Measurements from ENCODE around the gene PRLHR.

The PRLHR gene

GRCh38 chr10:118581340-118581739 is 14.1 kb downstream of the PRLHR start:
- DNase-seq (ENCODE audit: insufficient read length, low spot score), result no peak
- TF ChIP-seq POU2F2 (IDR thresholded peaks at IDR 0.05; ENCODE audit: low read depth, low read length), result no peak
- no peak for TF ChIP-seq SPI1 (IDR thresholded peaks at IDR 0.05; ENCODE audit: low read depth, low read length)
- no peak for TF ChIP-seq POLR2AphosphoS5 (IDR thresholded peaks at IDR 0.05; ENCODE audit: low read depth, low read length)
- no peak for TF ChIP-seq POLR2A (IDR thresholded peaks at IDR 0.05; ENCODE audit: low read depth, low read length)
- no peak for TF ChIP-seq PAX5 (IDR thresholded peaks at IDR 0.05; ENCODE audit: insufficient read depth, low read length, severe bottlenecking)
- TF ChIP-seq TAF1 (IDR thresholded peaks at IDR 0.05; ENCODE audit: low read depth, low read length), result no peak
- no peak for FAIRE-seq

DNA sequence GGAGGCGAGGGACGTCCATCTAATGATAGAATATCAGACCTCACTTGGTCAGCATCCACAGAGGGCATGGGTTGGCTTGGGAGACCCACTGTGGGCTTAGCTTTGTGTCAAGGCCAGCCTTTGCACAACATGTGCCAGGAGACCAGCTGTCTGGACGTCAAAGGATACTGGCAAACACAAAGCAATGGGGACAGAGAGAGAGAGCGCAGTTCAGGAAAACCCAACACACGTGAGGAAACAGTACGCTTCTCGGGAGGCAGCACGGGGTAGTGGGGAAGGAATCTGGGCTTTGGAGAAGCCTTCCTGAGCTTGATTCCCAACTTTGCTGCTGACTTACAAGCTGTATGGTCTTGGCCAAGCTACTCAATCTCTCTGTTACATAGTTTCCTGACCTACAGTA is 14.7 kb downstream of the PRLHR start:
- TF ChIP-seq TAF1 (IDR thresholded peaks at IDR 0.05; ENCODE audit: low read depth, low read length) (no peak), SPI1 (IDR thresholded peaks at IDR 0.05; ENCODE audit: low read depth, low read length) (no peak), POLR2A (IDR thresholded peaks at IDR 0.05; ENCODE audit: low read depth, low read length) (no peak), POLR2AphosphoS5 (IDR thresholded peaks at IDR 0.05; ENCODE audit: low read depth, low read length) (no peak), POU2F2 (IDR thresholded peaks at IDR 0.05; ENCODE audit: low read depth, low read length) (no peak), PAX5 (IDR thresholded peaks at IDR 0.05; ENCODE audit: insufficient read depth, low read length, severe bottlenecking) (no peak)
- DNase-seq (ENCODE audit: insufficient read length, low spot score) (no peak), FAIRE-seq (no peak)

GRCh38 chr10:118573512-118573911 is 21.9 kb downstream of the PRLHR start:
- no peak for DNase-seq (ENCODE audit: insufficient read length, low spot score)
- no peak for FAIRE-seq
- TF ChIP-seq SPI1 (IDR thresholded peaks at IDR 0.05; ENCODE audit: low read depth, low read length) (no peak), TAF1 (IDR thresholded peaks at IDR 0.05; ENCODE audit: low read depth, low read length) (no peak), PAX5 (IDR thresholded peaks at IDR 0.05; ENCODE audit: insufficient read depth, low read length, severe bottlenecking) (no peak), POU2F2 (IDR thresholded peaks at IDR 0.05; ENCODE audit: low read depth, low read length) (no peak), POLR2A (IDR thresholded peaks at IDR 0.05; ENCODE audit: low read depth, low read length) (no peak), POLR2AphosphoS5 (IDR thresholded peaks at IDR 0.05; ENCODE audit: low read depth, low read length) (no peak)

DNA sequence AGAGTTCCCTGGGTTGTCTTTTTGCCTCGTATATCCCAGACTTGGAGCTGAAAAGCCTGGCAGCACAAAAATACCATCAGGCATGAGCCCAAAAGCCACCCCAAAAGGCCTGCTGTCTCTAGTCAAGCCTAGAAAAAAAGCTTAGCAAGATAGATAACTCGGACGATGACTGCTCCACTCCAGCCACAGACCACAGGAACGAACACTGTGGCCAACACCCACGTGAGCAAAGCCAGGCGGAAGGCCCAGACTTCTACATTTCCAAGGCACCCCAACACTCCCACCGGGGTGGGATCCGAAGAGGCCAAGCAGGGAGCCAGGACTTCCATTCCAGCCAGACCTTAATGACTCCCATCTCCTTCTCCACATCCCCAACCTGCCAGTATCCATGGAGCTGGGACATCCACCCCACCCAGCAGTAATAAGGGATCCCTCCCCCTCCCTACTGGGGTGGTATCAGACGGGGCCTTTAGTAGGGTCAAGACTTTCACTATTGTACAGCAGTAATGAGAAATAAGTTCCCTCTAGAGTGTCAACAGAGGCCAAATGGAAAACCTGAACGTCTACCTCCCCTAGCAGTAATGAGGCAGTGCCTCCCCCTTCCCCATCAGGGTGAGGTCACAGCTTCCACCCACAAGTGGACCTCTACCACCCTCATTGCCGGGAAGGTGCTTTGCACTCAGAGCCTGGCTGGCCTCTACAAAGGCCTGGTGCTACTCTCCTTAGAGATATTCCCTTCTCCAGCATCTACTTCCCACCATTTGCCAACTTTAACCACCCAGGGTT is 23.0 kb downstream of the PRLHR start:
- TF ChIP-seq POLR2A (IDR thresholded peaks at IDR 0.05; ENCODE audit: low read depth, low read length) (no peak), SPI1 (IDR thresholded peaks at IDR 0.05; ENCODE audit: low read depth, low read length) (no peak), TAF1 (IDR thresholded peaks at IDR 0.05; ENCODE audit: low read depth, low read length) (no peak)
- no peak for DNase-seq (ENCODE audit: insufficient read length, low spot score)
- FAIRE-seq, result no peak

DNA sequence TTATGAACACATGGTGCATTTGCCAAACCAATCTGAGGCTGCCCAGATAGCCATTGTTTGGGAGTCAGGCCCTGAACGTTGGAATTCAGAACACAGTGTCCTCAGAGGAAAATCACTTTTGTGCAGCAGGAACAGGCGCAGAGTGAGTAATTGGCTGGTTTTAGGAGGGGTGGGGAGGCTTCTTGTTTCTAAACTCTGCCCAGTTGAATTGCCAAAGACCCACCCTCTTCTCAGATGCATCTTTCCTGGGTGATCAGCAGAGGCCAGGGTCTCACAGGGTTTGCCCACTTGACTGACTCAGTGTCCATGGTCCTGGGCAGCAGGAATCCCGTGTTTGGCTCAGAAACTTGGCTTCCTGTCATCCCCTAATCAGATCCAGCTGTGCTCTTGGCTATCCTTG is 24.3 kb downstream of the PRLHR start:
- DNase-seq (ENCODE audit: insufficient read length, low spot score) (no peak), FAIRE-seq (no peak)
- TF ChIP-seq TAF1 (IDR thresholded peaks at IDR 0.05; ENCODE audit: low read depth, low read length), result no peak
- TF ChIP-seq PAX5 (IDR thresholded peaks at IDR 0.05; ENCODE audit: insufficient read depth, low read length, severe bottlenecking), result no peak
- no peak for TF ChIP-seq POLR2AphosphoS5 (IDR thresholded peaks at IDR 0.05; ENCODE audit: low read depth, low read length)
- no peak for TF ChIP-seq POU2F2 (IDR thresholded peaks at IDR 0.05; ENCODE audit: low read depth, low read length)
- no peak for TF ChIP-seq POLR2A (IDR thresholded peaks at IDR 0.05; ENCODE audit: low read depth, low read length)
- no peak for TF ChIP-seq SPI1 (IDR thresholded peaks at IDR 0.05; ENCODE audit: low read depth, low read length)

GRCh38 chr10:118570591-118570990 is 24.9 kb downstream of the PRLHR start:
- FAIRE-seq, result no peak
- TF ChIP-seq POLR2AphosphoS5 (IDR thresholded peaks at IDR 0.05; ENCODE audit: low read depth, low read length) (no peak), POU2F2 (IDR thresholded peaks at IDR 0.05; ENCODE audit: low read depth, low read length) (no peak), PAX5 (IDR thresholded peaks at IDR 0.05; ENCODE audit: insufficient read depth, low read length, severe bottlenecking) (no peak), POLR2A (IDR thresholded peaks at IDR 0.05; ENCODE audit: low read depth, low read length) (no peak), TAF1 (IDR thresholded peaks at IDR 0.05; ENCODE audit: low read depth, low read length) (no peak), SPI1 (IDR thresholded peaks at IDR 0.05; ENCODE audit: low read depth, low read length) (no peak)
- DNase-seq (ENCODE audit: insufficient read length, low spot score), result no peak

- DNase-seq (ENCODE audit: insufficient read length, low spot score) (no peak), FAIRE-seq (no peak)
- TF ChIP-seq PAX5 (IDR thresholded peaks at IDR 0.05; ENCODE audit: insufficient read depth, low read length, severe bottlenecking) (no peak), SPI1 (IDR thresholded peaks at IDR 0.05; ENCODE audit: low read depth, low read length) (no peak), TAF1 (IDR thresholded peaks at IDR 0.05; ENCODE audit: low read depth, low read length) (no peak), POLR2AphosphoS5 (IDR thresholded peaks at IDR 0.05; ENCODE audit: low read depth, low read length) (no peak), POU2F2 (IDR thresholded peaks at IDR 0.05; ENCODE audit: low read depth, low read length) (no peak), POLR2A (IDR thresholded peaks at IDR 0.05; ENCODE audit: low read depth, low read length) (no peak)
These were observed 25.6 kb downstream of the PRLHR start for GRCh38 chr10:118569882-118570252.

DNA sequence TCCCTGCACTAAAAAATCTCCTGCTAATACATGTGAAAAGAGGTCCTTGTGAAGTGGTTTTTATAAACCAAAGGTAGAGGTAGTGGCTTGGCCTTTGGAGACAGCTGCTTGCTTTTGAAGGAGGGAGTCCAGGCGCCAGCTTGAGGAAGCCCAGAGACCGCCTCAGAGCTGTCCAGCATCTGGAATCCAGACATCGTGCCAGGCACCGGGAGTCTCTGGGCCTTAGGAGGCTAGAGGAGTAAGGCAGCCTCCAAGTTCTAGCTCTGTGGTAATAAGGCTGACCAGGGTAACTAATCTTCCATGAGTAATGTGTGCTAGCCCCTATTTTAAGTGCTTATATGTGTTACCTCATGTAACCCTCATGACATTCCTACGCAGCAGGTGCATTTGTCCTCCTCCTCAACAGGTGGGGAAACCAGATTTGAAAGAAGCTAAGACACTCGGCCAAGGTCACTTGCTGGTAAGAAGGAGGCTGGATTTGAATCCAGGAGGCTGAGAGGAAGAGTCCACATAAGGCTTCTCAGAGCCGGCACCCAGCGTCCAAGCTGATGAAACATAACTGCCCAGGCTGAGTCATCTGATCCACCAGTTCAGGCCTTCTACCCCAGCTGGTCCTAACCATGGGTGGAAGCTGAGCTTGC is 26.1 kb downstream of the PRLHR start:
- TF ChIP-seq POU2F2 (IDR thresholded peaks at IDR 0.05; ENCODE audit: low read depth, low read length) (no peak), SPI1 (IDR thresholded peaks at IDR 0.05; ENCODE audit: low read depth, low read length) (no peak), PAX5 (IDR thresholded peaks at IDR 0.05; ENCODE audit: insufficient read depth, low read length, severe bottlenecking) (no peak), POLR2AphosphoS5 (IDR thresholded peaks at IDR 0.05; ENCODE audit: low read depth, low read length) (no peak), POLR2A (IDR thresholded peaks at IDR 0.05; ENCODE audit: low read depth, low read length) (no peak), TAF1 (IDR thresholded peaks at IDR 0.05; ENCODE audit: low read depth, low read length) (no peak)
- no peak for DNase-seq (ENCODE audit: insufficient read length, low spot score)
- no peak for FAIRE-seq

GRCh38 chr10:118568327-118568848 is 27.1 kb downstream of the PRLHR start:
- DNase-seq (ENCODE audit: insufficient read length, low spot score) (peak; percentile 27), FAIRE-seq (peak; percentile 58)
- TF ChIP-seq POLR2A (IDR thresholded peaks at IDR 0.05; ENCODE audit: low read depth, low read length) (no peak), PAX5 (IDR thresholded peaks at IDR 0.05; ENCODE audit: insufficient read depth, low read length, severe bottlenecking) (no peak), POU2F2 (IDR thresholded peaks at IDR 0.05; ENCODE audit: low read depth, low read length) (no peak), TAF1 (IDR thresholded peaks at IDR 0.05; ENCODE audit: low read depth, low read length) (no peak), SPI1 (IDR thresholded peaks at IDR 0.05; ENCODE audit: low read depth, low read length) (no peak), POLR2AphosphoS5 (IDR thresholded peaks at IDR 0.05; ENCODE audit: low read depth, low read length) (no peak)
